GM20000 (cell line): Measurements from ENCODE around the gene MTOR.

ENCODE experiments used
- DNase-seq: peaks from one replicate; pipeline ENCODE4 v3.0.0; 2012; ENCODE audit warnings: low spot score
- CTCF ChIP-seq: IDR thresholded peaks from 2 replicates; pipeline ENCODE4 v1.5.1; 2012; ENCODE audit warnings: mild to moderate bottlenecking, control low read depth; ENCODE audit errors: extremely low read depth, missing control alignments

MTOR gene

GRCh38 chr1:11145741-11146140, 116.6 kb downstream of the MTOR start:
- no peak for TF ChIP-seq CTCF
- DNase-seq: no peak

- DNase-seq: no peak
- no peak for TF ChIP-seq CTCF
Measured at GRCh38 chr1:11144570-11145256, 117.6 kb downstream of the MTOR start.

GRCh38 chr1:11143907-11144306, 118.4 kb downstream of the MTOR start:
- TF ChIP-seq CTCF: no peak
- no peak for DNase-seq

GRCh38 chr1:11143401-11143800, 119.0 kb downstream of the MTOR start:
- no peak for DNase-seq
- TF ChIP-seq CTCF: no peak

- TF ChIP-seq CTCF: no peak
Measured at GRCh38 chr1:11142618-11143391, 119.5 kb downstream of the MTOR start.

GRCh38 chr1:11138952-11139351, 123.4 kb downstream of the MTOR start:
- no peak for DNase-seq
- TF ChIP-seq CTCF: no peak

More at GRCh38 chr1:11142618-11143391, 119.5 kb downstream of the MTOR start:
- no peak for DNase-seq

- no peak for DNase-seq
- no peak for TF ChIP-seq CTCF
Measured at GRCh38 chr1:11138029-11138428, 124.3 kb downstream of the MTOR start.
